Memory B cell (primary cell): Measurements from ENCODE around the gene CDK17.
"Not testable (repeated sequence)": the region's sequence is repeated elsewhere in the genome, so short reads cannot be mapped to it uniquely, and the experiment has no call there.

Experiments used
- ATAC-seq: fragments of 150-1000 bp; cut with Tn5 transposase; 2 replicates; pipeline ENCODE4 v1.10.0; 2021; ENCODE audit warnings: low read depth, mild to moderate bottlenecking, moderate library complexity
- DNase-seq, 2 donors: peaks; one replicate each; pipeline ENCODE4 v3.0.0; 2022; ENCODE audit warnings: low spot score in 2 of 2
- H3K27ac Mint-ChIP-seq: one replicate; pipeline ENCODE4 v1.8.0; 2022; ENCODE audit warnings: mild to moderate bottlenecking, moderate library complexity, mixed read lengths
- H3K27me3 Mint-ChIP-seq: one replicate; pipeline ENCODE4 v1.8.0; 2022; ENCODE audit warnings: mixed read lengths
- H3K36me3 Mint-ChIP-seq: one replicate; pipeline ENCODE4 v1.8.0; 2022; ENCODE audit warnings: mild to moderate bottlenecking, mixed read lengths
- H3K4me1 Mint-ChIP-seq: one replicate; pipeline ENCODE4 v1.8.0; 2022; ENCODE audit warnings: mixed read lengths
- H3K4me3 Mint-ChIP-seq: one replicate; pipeline ENCODE4 v1.8.0; 2022; ENCODE audit warnings: mild to moderate bottlenecking, moderate library complexity, mixed read lengths
- H3K9me3 Mint-ChIP-seq: one replicate; pipeline ENCODE4 v1.8.0; 2022; ENCODE audit warnings: mixed read lengths

The CDK17 gene

GRCh38 chr12:96322720-96323119, 77.5 kb downstream of the CDK17 start:
- no peak overlapping the region for H3K27ac Mint-ChIP-seq
- peaks cover 29% of the 10 kb centered on the region for H3K4me1 Mint-ChIP-seq
- DNase-seq (no peak), ATAC-seq (no peak)
- H3K9me3 Mint-ChIP-seq: peaks cover 1% of the 10 kb centered on the region
- H3K36me3 Mint-ChIP-seq: peaks cover 14% of the 10 kb centered on the region
- H3K27me3 Mint-ChIP-seq: no peaks in the 10 kb centered on the region
- H3K4me3 Mint-ChIP-seq: no peak overlapping the region

- H3K36me3 Mint-ChIP-seq: peaks cover 15% of the 10 kb centered on the region
- H3K27me3 Mint-ChIP-seq: no peaks in the 10 kb centered on the region
- H3K4me1 Mint-ChIP-seq: peaks cover 24% of the 10 kb centered on the region
- DNase-seq (no peak), ATAC-seq (no peak)
- no peak overlapping the region for H3K27ac Mint-ChIP-seq
- peaks cover 1% of the 10 kb centered on the region for H3K9me3 Mint-ChIP-seq
- no peak overlapping the region for H3K4me3 Mint-ChIP-seq
These were observed 78.3 kb downstream of the CDK17 start for GRCh38 chr12:96321941-96322340.

GRCh38 chr12:96317801-96318200, 82.4 kb downstream of the CDK17 start:
- H3K4me3 Mint-ChIP-seq, H3K36me3 Mint-ChIP-seq, DNase-seq, H3K27me3 Mint-ChIP-seq, H3K4me1 Mint-ChIP-seq, H3K27ac Mint-ChIP-seq, H3K9me3 Mint-ChIP-seq, ATAC-seq: not testable (repeated sequence)

GRCh38 chr12:96315741-96316481, 84.3 kb downstream of the CDK17 start:
- peak; percentile 29 for ATAC-seq
- not testable (repeated sequence) for H3K36me3 Mint-ChIP-seq, H3K27me3 Mint-ChIP-seq, H3K4me1 Mint-ChIP-seq, H3K9me3 Mint-ChIP-seq
- Mint-ChIP-seq H3K4me3 (peak overlapping the region; percentile 89), H3K27ac (peak overlapping the region; percentile 94)
- peak; percentile 13 to 38 for DNase-seq

- H3K36me3 Mint-ChIP-seq: peaks cover 8% of the 10 kb centered on the region
- peaks cover 7% of the 10 kb centered on the region for H3K4me1 Mint-ChIP-seq
- ATAC-seq (no peak), DNase-seq (no peak)
- H3K27ac Mint-ChIP-seq: peak overlapping the region; percentile 15
- no peak overlapping the region for H3K4me3 Mint-ChIP-seq
- H3K9me3 Mint-ChIP-seq: peaks cover 1% of the 10 kb centered on the region
- H3K27me3 Mint-ChIP-seq: no peaks in the 10 kb centered on the region
These were observed 85.5 kb downstream of the CDK17 start for GRCh38 chr12:96314723-96315122.

- H3K36me3 Mint-ChIP-seq: peaks cover 12% of the 10 kb centered on the region
- peaks cover 7% of the 10 kb centered on the region for H3K4me1 Mint-ChIP-seq
- peak overlapping the region; percentile 38 for H3K27ac Mint-ChIP-seq
- H3K4me3 Mint-ChIP-seq: no peak overlapping the region
- H3K27me3 Mint-ChIP-seq: no peaks in the 10 kb centered on the region
- DNase-seq: no peak
- no peak for ATAC-seq
- peaks cover 1% of the 10 kb centered on the region for H3K9me3 Mint-ChIP-seq
These were observed 86.6 kb downstream of the CDK17 start for GRCh38 chr12:96313606-96314005.

- DNase-seq (no peak), ATAC-seq (no peak)
- Mint-ChIP-seq H3K36me3 (peaks cover 9% of the 10 kb centered on the region), H3K27me3 (no peaks in the 10 kb centered on the region), H3K4me3 (no peak overlapping the region), H3K9me3 (no peaks in the 10 kb centered on the region), H3K4me1 (peaks cover 5% of the 10 kb centered on the region), H3K27ac (no peak overlapping the region)
These were observed 89.0 kb downstream of the CDK17 start for GRCh38 chr12:96311191-96311590.

GRCh38 chr12:96310067-96310466, 90.2 kb downstream of the CDK17 start:
- H3K27ac Mint-ChIP-seq: no peak overlapping the region
- H3K4me3 Mint-ChIP-seq: no peak overlapping the region
- H3K27me3 Mint-ChIP-seq: no peaks in the 10 kb centered on the region
- peaks cover 11% of the 10 kb centered on the region for H3K36me3 Mint-ChIP-seq
- DNase-seq: no peak
- no peaks in the 10 kb centered on the region for H3K9me3 Mint-ChIP-seq
- peaks cover 5% of the 10 kb centered on the region for H3K4me1 Mint-ChIP-seq
- ATAC-seq: no peak

GRCh38 chr12:96308881-96309280, 91.4 kb downstream of the CDK17 start:
- no peak for DNase-seq
- ATAC-seq: no peak
- Mint-ChIP-seq H3K4me1 (no peaks in the 10 kb centered on the region), H3K27me3 (no peaks in the 10 kb centered on the region), H3K27ac (peak overlapping the region; percentile 11), H3K9me3 (no peaks in the 10 kb centered on the region), H3K4me3 (no peak overlapping the region), H3K36me3 (peaks cover 11% of the 10 kb centered on the region)

GRCh38 chr12:96305665-96306064, 94.6 kb downstream of the CDK17 start:
- DNase-seq: no peak
- no peaks in the 10 kb centered on the region for H3K9me3 Mint-ChIP-seq
- peaks cover 13% of the 10 kb centered on the region for H3K36me3 Mint-ChIP-seq
- H3K4me1 Mint-ChIP-seq: peaks cover 2% of the 10 kb centered on the region
- H3K4me3 Mint-ChIP-seq: no peak overlapping the region
- H3K27me3 Mint-ChIP-seq: no peaks in the 10 kb centered on the region
- no peak for ATAC-seq
- H3K27ac Mint-ChIP-seq: no peak overlapping the region

GRCh38 chr12:96303653-96304052, 96.6 kb downstream of the CDK17 start:
- Mint-ChIP-seq H3K9me3 (no peaks in the 10 kb centered on the region), H3K27me3 (no peaks in the 10 kb centered on the region), H3K36me3 (peaks cover 9% of the 10 kb centered on the region), H3K27ac (no peak overlapping the region), H3K4me3 (no peak overlapping the region), H3K4me1 (peaks cover 2% of the 10 kb centered on the region)
- ATAC-seq (no peak), DNase-seq (no peak)

GRCh38 chr12:96302687-96303310, 97.4 kb downstream of the CDK17 start:
- DNase-seq: no peak
- Mint-ChIP-seq H3K36me3 (peaks cover 9% of the 10 kb centered on the region), H3K4me1 (peaks cover 2% of the 10 kb centered on the region), H3K9me3 (no peaks in the 10 kb centered on the region), H3K27ac (no peak overlapping the region), H3K4me3 (no peak overlapping the region), H3K27me3 (no peaks in the 10 kb centered on the region)
- no peak for ATAC-seq

- peaks cover 2% of the 10 kb centered on the region for H3K4me1 Mint-ChIP-seq
- H3K36me3 Mint-ChIP-seq: peaks cover 11% of the 10 kb centered on the region
These were observed 98.5 kb downstream of the CDK17 start for GRCh38 chr12:96301732-96302131.

GRCh38 chr12:96300064-96300463, 100.2 kb downstream of the CDK17 start:
- no peak for ATAC-seq
- H3K27ac Mint-ChIP-seq: no peak overlapping the region
- H3K36me3 Mint-ChIP-seq: peaks cover 9% of the 10 kb centered on the region
- no peak overlapping the region for H3K4me3 Mint-ChIP-seq
- H3K4me1 Mint-ChIP-seq: peaks cover 2% of the 10 kb centered on the region
- H3K9me3 Mint-ChIP-seq: no peaks in the 10 kb centered on the region
- DNase-seq: no peak
- H3K27me3 Mint-ChIP-seq: no peaks in the 10 kb centered on the region

More at GRCh38 chr12:96301732-96302131, 98.5 kb downstream of the CDK17 start:
- no peak overlapping the region for H3K27ac Mint-ChIP-seq
- H3K27me3 Mint-ChIP-seq: no peaks in the 10 kb centered on the region
- no peak overlapping the region for H3K4me3 Mint-ChIP-seq
- ATAC-seq (no peak), DNase-seq (no peak)
- no peaks in the 10 kb centered on the region for H3K9me3 Mint-ChIP-seq

GRCh38 chr12:96297504-96297903, 102.7 kb downstream of the CDK17 start:
- Mint-ChIP-seq H3K27ac (no peak overlapping the region), H3K4me1 (peaks cover 2% of the 10 kb centered on the region), H3K36me3 (peaks cover 9% of the 10 kb centered on the region), H3K27me3 (no peaks in the 10 kb centered on the region), H3K4me3 (no peak overlapping the region), H3K9me3 (no peaks in the 10 kb centered on the region)
- DNase-seq (no peak), ATAC-seq (no peak)
